GM12891 (cell line): ENCODE data around the gene DYSF.

Experiments
- POLR2A ChIP-seq: IDR thresholded peaks from 2 replicates; pipeline ENCODE4 v1.6.1; 2011; ENCODE audit warnings: low read depth, low read length, control low read depth
- POLR2AphosphoS5 ChIP-seq: IDR thresholded peaks from 2 replicates; pipeline ENCODE4 v1.6.1; 2011; ENCODE audit warnings: low read depth, low read length, control low read depth
- POU2F2 ChIP-seq: IDR thresholded peaks from 2 replicates; pipeline ENCODE4 v1.6.1; 2011; ENCODE audit warnings: low read depth, mild to moderate bottlenecking, control low read depth, low read length, moderate library complexity
- SPI1 ChIP-seq: IDR thresholded peaks from 2 replicates; pipeline ENCODE4 v1.6.1; 2011; ENCODE audit warnings: low read depth, low read length, control low read depth
- TAF1 ChIP-seq: IDR thresholded peaks from 2 replicates; pipeline ENCODE4 v1.6.1; 2011; ENCODE audit warnings: low read depth, low read length, control low read depth

- no peak for TF ChIP-seq POLR2A
- no peak for TF ChIP-seq TAF1
- no peak for TF ChIP-seq POLR2AphosphoS5
- no peak for TF ChIP-seq SPI1
- no peak for TF ChIP-seq POU2F2
Measured at GRCh38 chr2:71554028-71554705, 100.8 kb downstream of the DYSF start.
